ENCODE data around the gene CYCS.

- TF ChIP-seq CREB1 (IDR thresholded peaks at IDR 0.05; ENCODE audit: low read depth) (no peak), TAF1 (IDR thresholded peaks at IDR 0.05; ENCODE audit: low read depth) (no peak), FOXM1 (IDR thresholded peaks at IDR 0.05; ENCODE audit: borderline replicate concordance, low read depth) (no peak), REST (IDR thresholded peaks at IDR 0.05; ENCODE audit: low read depth) (no peak), CEBPB (IDR thresholded peaks at IDR 0.05) (no peak), YY1 (IDR thresholded peaks at IDR 0.05; ENCODE audit: low read depth) (no peak), EP300 (IDR thresholded peaks at IDR 0.05; ENCODE audit: borderline replicate concordance) (no peak), EGR1 (IDR thresholded peaks at IDR 0.05) (no peak), USF1 (IDR thresholded peaks at IDR 0.05) (no peak), RAD21 (IDR thresholded peaks at IDR 0.05; ENCODE audit: low read depth) (no peak), ZBTB7A (IDR thresholded peaks at IDR 0.05; ENCODE audit: low read depth) (no peak), MAX (IDR thresholded peaks at IDR 0.05) (no peak), NFIC (IDR thresholded peaks at IDR 0.05) (no peak), TEAD4 (IDR thresholded peaks at IDR 0.05) (no peak)
These were observed 18.7 kb upstream of the CYCS start for GRCh38 chr7:25143763-25144162.

Measured in Ishikawa (cell line).